H9 (cell line): ENCODE data around the gene EEF2KMT. TPM values are rescaled to one million over a fixed set of nuclear protein-coding genes. Genes with fewer than 3 reads are reported as not detected.

Source experiments
- DNase-seq: peaks from one replicate; pipeline ENCODE4 v3.0.0-alpha.2; 2017
- H2AFZ ChIP-seq: one replicate; pipeline ENCODE4 v1.6.1; 2013; ENCODE audit warnings: mild to moderate bottlenecking, low read length, control low read depth, moderate library complexity
- H2AK5ac ChIP-seq: 2 replicates; pipeline ENCODE4 v1.6.1; 2013; ENCODE audit warnings: low read length, control low read depth, mixed read lengths; ENCODE audit not compliant: insufficient read length
- H2BK120ac ChIP-seq: one replicate; pipeline ENCODE4 v1.6.1; 2013; ENCODE audit warnings: low read depth, mild to moderate bottlenecking, low read length, control low read depth, inconsistent platforms; ENCODE audit not compliant: poor library complexity, severe bottlenecking
- H2BK12ac ChIP-seq: 2 replicates; pipeline ENCODE4 v1.6.1; 2013; ENCODE audit warnings: low read length, control low read depth, mixed read lengths, low read depth; ENCODE audit not compliant: insufficient read length
- H2BK15ac ChIP-seq: 2 replicates; pipeline ENCODE4 v1.6.1; 2013; ENCODE audit warnings: low read depth, low read length, control low read depth
- H2BK20ac ChIP-seq: one replicate; pipeline ENCODE4 v1.6.1; 2013; ENCODE audit warnings: low read depth, mild to moderate bottlenecking, low read length, control low read depth, inconsistent platforms; ENCODE audit not compliant: poor library complexity, severe bottlenecking
- H2BK5ac ChIP-seq: 2 replicates; pipeline ENCODE4 v1.6.1; 2013; ENCODE audit warnings: low read length, control low read depth, mixed read lengths; ENCODE audit not compliant: insufficient read length
- H3K14ac ChIP-seq: 2 replicates; pipeline ENCODE4 v1.6.1; 2013; ENCODE audit warnings: low read length, control low read depth; ENCODE audit not compliant: insufficient read depth
- H3K18ac ChIP-seq: 2 replicates; pipeline ENCODE4 v1.6.1; 2013; ENCODE audit warnings: low read depth, mild to moderate bottlenecking, mixed read lengths, low read length, control low read depth; ENCODE audit not compliant: insufficient read length
- H3K23ac ChIP-seq: 2 replicates; pipeline ENCODE4 v1.6.1; 2013; ENCODE audit warnings: low read length, control low read depth, mixed read lengths, low read depth; ENCODE audit not compliant: insufficient read length
- H3K23me2 ChIP-seq: 2 replicates; pipeline ENCODE4 v1.6.1; 2013; ENCODE audit warnings: low read depth, mild to moderate bottlenecking, mixed read lengths, low read length, control low read depth; ENCODE audit not compliant: insufficient read length, poor library complexity, severe bottlenecking
- H3K27ac ChIP-seq: 2 replicates; pipeline ENCODE4 v1.5.1; 2013; ENCODE audit warnings: low read length, control low read depth, mixed read lengths, low read depth; ENCODE audit not compliant: insufficient read length
- H3K27me3 ChIP-seq: 2 replicates; pipeline ENCODE4 v1.6.1; 2013; ENCODE audit warnings: low read length, control low read depth, inconsistent platforms; ENCODE audit not compliant: insufficient read depth
- H3K4ac ChIP-seq: 2 replicates; pipeline ENCODE4 v1.6.1; 2013; ENCODE audit warnings: low read depth, mild to moderate bottlenecking, control low read depth, inconsistent platforms, low read length, moderate library complexity
- H3K4me1 ChIP-seq: 2 replicates; pipeline ENCODE4 v1.6.1; 2013; ENCODE audit warnings: low read length, control low read depth, inconsistent platforms; ENCODE audit not compliant: insufficient read depth
- H3K4me2 ChIP-seq: 2 replicates; pipeline ENCODE4 v1.6.1; 2013; ENCODE audit warnings: low read length, control low read depth, mixed read lengths; ENCODE audit not compliant: insufficient read length, insufficient read depth
- H3K56ac ChIP-seq: 2 replicates; pipeline ENCODE4 v1.6.1; 2013; ENCODE audit warnings: low read depth, mild to moderate bottlenecking, mixed read lengths, low read length, control low read depth; ENCODE audit not compliant: insufficient read length
- H3K79me1 ChIP-seq: 2 replicates; pipeline ENCODE4 v1.6.1; 2013; ENCODE audit warnings: low read depth, mild to moderate bottlenecking, moderate library complexity, low read length, control low read depth, inconsistent platforms; ENCODE audit not compliant: insufficient read depth, poor library complexity, severe bottlenecking
- H3K79me2 ChIP-seq: 2 replicates; pipeline ENCODE4 v1.6.1; 2013; ENCODE audit warnings: low read length, control low read depth, inconsistent platforms; ENCODE audit not compliant: insufficient read depth
- H3K9ac ChIP-seq: 2 replicates; pipeline ENCODE4 v1.6.1; 2013; ENCODE audit warnings: low read length, control low read depth, mixed read lengths; ENCODE audit not compliant: insufficient read length; ENCODE audit errors: extremely low read depth
- H3K9me3 ChIP-seq: one replicate; pipeline ENCODE4 v1.6.1; 2013; ENCODE audit warnings: low read depth, low read length, inconsistent platforms; ENCODE audit not compliant: control insufficient read depth
- H3T11ph ChIP-seq: one replicate; pipeline ENCODE4 v1.6.1; 2013; ENCODE audit warnings: mild to moderate bottlenecking, low read length, control low read depth, inconsistent platforms
- H4K20me1 ChIP-seq: one replicate; pipeline ENCODE4 v1.6.1; 2013; ENCODE audit not compliant: control insufficient read depth, insufficient read length, insufficient read depth
- H4K5ac ChIP-seq: 2 replicates; pipeline ENCODE4 v1.6.1; 2013; ENCODE audit warnings: low read depth, mild to moderate bottlenecking, mixed read lengths, low read length, control low read depth; ENCODE audit not compliant: insufficient read length
- H4K8ac ChIP-seq: replicated peaks from 2 replicates; pipeline ENCODE4 v1.6.1; 2013; ENCODE audit warnings: low read length, control low read depth, mixed read lengths, low read depth; ENCODE audit not compliant: insufficient read length
- H4K91ac ChIP-seq: 2 replicates; pipeline ENCODE4 v1.6.1; 2013; ENCODE audit warnings: low read depth, mild to moderate bottlenecking, moderate library complexity, mixed read lengths, low read length, control low read depth; ENCODE audit not compliant: insufficient read length
- H3K27ac Mint-ChIP-seq, 3 experiments: 2 replicates in 2 of 3; 3 replicates in 1 of 3; pipeline ENCODE4 v1.8.0; 2020 to 2021; ENCODE audit warnings: mixed read lengths in 3 of 3, mild to moderate bottlenecking in 1 of 3, moderate library complexity in 1 of 3
- H3K27me3 Mint-ChIP-seq: 2 replicates; pipeline ENCODE4 v1.8.0; 2021; ENCODE audit warnings: low read depth, mild to moderate bottlenecking, moderate library complexity, mixed read lengths
- H3K36me3 Mint-ChIP-seq, 3 experiments: 2 replicates in 2 of 3; 3 replicates in 1 of 3; pipeline ENCODE4 v1.8.0; 2020 to 2021; ENCODE audit warnings: low read depth in 3 of 3, mixed read lengths in 3 of 3; ENCODE audit not compliant: insufficient read depth in 1 of 3
- H3K4me1 Mint-ChIP-seq, 2 experiments: 2 replicates each; pipeline ENCODE4 v1.8.0; 2020; ENCODE audit warnings: mixed read lengths in 2 of 2
- H3K4me3 Mint-ChIP-seq, 2 experiments: 2 replicates in 1 of 2; 3 replicates in 1 of 2; pipeline ENCODE4 v1.8.0; 2020 to 2021; ENCODE audit warnings: mild to moderate bottlenecking in 2 of 2, mixed read lengths in 2 of 2, moderate library complexity in 1 of 2
- H3K9me3 Mint-ChIP-seq, 2 experiments: 2 replicates in 1 of 2; 3 replicates in 1 of 2; pipeline ENCODE4 v1.8.0; 2020; ENCODE audit warnings: mild to moderate bottlenecking in 2 of 2, mixed read lengths in 2 of 2, moderate library complexity in 1 of 2
- WGBS: extraction: QIAGEN DNeasy Blood & Tissue Kit; methylation state at CpG from one replicate; pipeline ENCODE4 v1.1.7; 2013; ENCODE audit warnings: missing lambda C conversion rate, low lambda C conversion rate, mixed read lengths; ENCODE audit not compliant: insufficient read length; ENCODE audit errors: extremely low coverage; 5-methylcytosine and 5-hydroxymethylcytosine counted together
- total RNA-seq: library from RNA; stranded (reverse); gene quantifications from 2 replicates; pipeline ENCODE4 v1.2.1, GENCODE V29; 2021
- TF ChIP-seq, protein P1 (sequence below): fragments of 200-600 bp; sonication (generic); conservative IDR thresholded peaks from 3 replicates; pipeline ENCODE4 v1.8.0; 2021; ENCODE audit warnings: antibody characterized with exemption, mild to moderate bottlenecking

The EEF2KMT gene
- total RNA-seq, 1 experiment from 2014 or later: 16.4 TPM

DNA sequence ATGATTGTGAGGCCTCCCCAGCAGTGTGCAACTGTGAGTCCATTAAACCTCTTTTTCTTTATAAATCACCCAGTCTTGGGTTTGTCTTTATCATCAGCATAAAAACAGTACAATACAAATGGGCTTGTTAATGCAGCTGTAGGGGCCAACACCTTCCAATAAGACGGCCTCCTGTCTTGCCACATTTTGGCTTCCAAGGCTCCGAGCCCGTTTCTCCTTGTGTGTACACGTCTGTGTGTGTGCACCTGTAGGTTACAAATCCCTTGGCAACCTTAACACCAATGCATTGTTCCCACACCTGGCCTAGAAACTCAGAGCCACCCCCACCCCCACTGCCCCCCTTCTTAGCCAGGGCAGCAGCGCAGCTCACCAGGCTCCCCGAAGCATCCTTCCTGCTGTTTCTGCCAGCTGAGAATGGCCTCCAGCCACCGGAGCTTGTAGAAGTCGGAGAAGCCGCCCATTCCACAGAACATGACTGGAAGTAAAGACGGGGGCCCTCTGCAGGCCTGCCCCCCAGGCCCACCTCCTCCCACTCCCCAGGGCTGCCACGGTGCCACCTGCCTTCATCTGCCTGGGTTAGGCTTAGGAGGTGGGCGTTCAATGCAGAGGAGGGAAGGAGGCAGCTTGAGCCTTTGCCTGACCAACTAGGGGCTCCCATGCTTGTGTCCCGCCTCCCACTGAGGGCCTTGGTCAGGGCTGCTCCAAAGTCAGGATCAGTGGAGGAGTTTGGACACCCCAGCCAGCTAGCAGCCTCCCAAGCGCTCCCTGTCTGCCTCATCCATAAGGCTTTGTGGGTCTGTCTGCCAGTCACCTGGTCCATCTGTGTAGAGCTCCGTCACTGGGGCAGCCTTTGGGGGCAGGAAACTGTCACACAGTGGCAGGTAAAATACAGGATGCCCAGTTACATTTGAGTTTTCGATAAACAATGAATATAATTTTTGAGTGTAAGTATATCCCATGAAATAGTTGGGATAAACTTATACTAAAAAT is 42.4 kb downstream of the EEF2KMT start:
- Histone ChIP-seq H3K23me2 (no peaks in the 10 kb centered on the region), H3K18ac (no peak overlapping the region), H2BK12ac (no peak overlapping the region), H3K4me2 (no peak overlapping the region), H3K14ac (no peak overlapping the region), H3K9me3 (no peaks in the 10 kb centered on the region), H3K4ac (no peak overlapping the region), H4K91ac (no peak overlapping the region), H3K9ac (no peak overlapping the region), H3K79me2 (no peaks in the 10 kb centered on the region), H4K8ac (no peak overlapping the region), H2AFZ (no peak overlapping the region), H3K4me1 (peaks cover 4% of the 10 kb centered on the region; the same call in 1 of the 2 replicates), H2AK5ac (no peak overlapping the region), H3K79me1 (no peaks in the 10 kb centered on the region), H2BK5ac (no peak overlapping the region), H3K27me3 (no peaks in the 10 kb centered on the region), H4K5ac (no peak overlapping the region), H2BK120ac (no peak overlapping the region), H3K23ac (no peak overlapping the region), H2BK20ac (no peak overlapping the region), H2BK15ac (no peak overlapping the region), H4K20me1 (no peaks in the 10 kb centered on the region), H3T11ph (no peak overlapping the region), H3K56ac (no peak overlapping the region), H3K27ac (no peak overlapping the region)
- DNase-seq: no peak
- H3K27me3 Mint-ChIP-seq: no peaks in the 10 kb centered on the region; the same call in 1 of the 2 replicates
- TF ChIP-seq, protein P1, sequence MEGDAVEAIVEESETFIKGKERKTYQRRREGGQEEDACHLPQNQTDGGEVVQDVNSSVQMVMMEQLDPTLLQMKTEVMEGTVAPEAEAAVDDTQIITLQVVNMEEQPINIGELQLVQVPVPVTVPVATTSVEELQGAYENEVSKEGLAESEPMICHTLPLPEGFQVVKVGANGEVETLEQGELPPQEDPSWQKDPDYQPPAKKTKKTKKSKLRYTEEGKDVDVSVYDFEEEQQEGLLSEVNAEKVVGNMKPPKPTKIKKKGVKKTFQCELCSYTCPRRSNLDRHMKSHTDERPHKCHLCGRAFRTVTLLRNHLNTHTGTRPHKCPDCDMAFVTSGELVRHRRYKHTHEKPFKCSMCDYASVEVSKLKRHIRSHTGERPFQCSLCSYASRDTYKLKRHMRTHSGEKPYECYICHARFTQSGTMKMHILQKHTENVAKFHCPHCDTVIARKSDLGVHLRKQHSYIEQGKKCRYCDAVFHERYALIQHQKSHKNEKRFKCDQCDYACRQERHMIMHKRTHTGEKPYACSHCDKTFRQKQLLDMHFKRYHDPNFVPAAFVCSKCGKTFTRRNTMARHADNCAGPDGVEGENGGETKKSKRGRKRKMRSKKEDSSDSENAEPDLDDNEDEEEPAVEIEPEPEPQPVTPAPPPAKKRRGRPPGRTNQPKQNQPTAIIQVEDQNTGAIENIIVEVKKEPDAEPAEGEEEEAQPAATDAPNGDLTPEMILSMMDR: no peak
- no CpG with 5 or more reads among the region's 16 CpGs for WGBS
- no peak overlapping the region for H3K27ac Mint-ChIP-seq
- H3K36me3 Mint-ChIP-seq: no peaks in the 10 kb centered on the region
- H3K4me3 Mint-ChIP-seq: no peak overlapping the region
- peaks cover 18 to 21% of the 10 kb centered on the region in 2 experiments for H3K4me1 Mint-ChIP-seq
- no peaks in the 10 kb centered on the region for H3K9me3 Mint-ChIP-seq
